IMR-90 (cell line): ENCODE results near the gene TM4SF5. TPM values are rescaled to one million over a fixed set of nuclear protein-coding genes. Genes with fewer than 3 reads are reported as not detected.

Experiments
- ATAC-seq: fragments of 200-7000 bp; cut with Tn5 transposase; 2 replicates; pipeline ENCODE4 v1.9.1; 2020; ENCODE audit warnings: low read depth, mild to moderate bottlenecking, moderate library complexity
- BruUV-seq: library from RNA; stranded (reverse); fragments of 400-500 nt; replicated peaks from 2 replicates; lab custom pipeline; 2021; lab: Mats Ljungman, UMichigan
- CTCF ChIA-PET: fragments of 300-600 bp; formaldehyde crosslinking; extraction: SDS; loops from one replicate; lab custom pipeline; 2021; ENCODE audit warnings: antibody characterized with exemption; lab: Yijun Ruan, JAX
- POLR2A ChIA-PET: fragments of 300-600 bp; sonication (Branson Sonifier 250); formaldehyde crosslinking; loops from one replicate; lab custom pipeline; 2022; ENCODE audit warnings: antibody characterized with exemption; ENCODE audit not compliant: unreplicated experiment; lab: Charles Lee
- DNase-seq: peaks from one replicate; pipeline ENCODE4 v3.0.0; 2013
- H2AFZ ChIP-seq: replicated peaks from 2 replicates; pipeline ENCODE3; 2013; ENCODE audit warnings: low read length, mild to moderate bottlenecking; ENCODE audit not compliant: poor library complexity
- H2AK5ac ChIP-seq: 2 replicates; pipeline ENCODE4 v1.6.1; 2013; ENCODE audit warnings: low read depth, low read length, inconsistent platforms
- H2AK9ac ChIP-seq: replicated peaks from 2 replicates; pipeline ENCODE3; 2013; ENCODE audit warnings: mild to moderate bottlenecking, low read depth, low read length, moderate library complexity; ENCODE audit not compliant: poor library complexity
- H2BK120ac ChIP-seq: 2 replicates; pipeline ENCODE4 v1.6.1; 2013; ENCODE audit warnings: low read depth, low read length, inconsistent platforms
- H2BK15ac ChIP-seq: 3 replicates; pipeline ENCODE4 v1.6.1; 2013; ENCODE audit warnings: low read depth, low read length, inconsistent platforms
- H2BK20ac ChIP-seq: 2 replicates; pipeline ENCODE4 v1.6.1; 2013; ENCODE audit warnings: low read depth, mild to moderate bottlenecking, inconsistent platforms, low read length, moderate library complexity
- H2BK5ac ChIP-seq: 2 replicates; pipeline ENCODE4 v1.6.1; 2013; ENCODE audit warnings: mild to moderate bottlenecking, low read depth, low read length, inconsistent platforms; ENCODE audit not compliant: poor library complexity, severe bottlenecking
- H3K14ac ChIP-seq: replicated peaks from 2 replicates; pipeline ENCODE4 v1.6.1; 2013; ENCODE audit warnings: low read depth, low read length, inconsistent platforms
- H3K18ac ChIP-seq: 2 replicates; pipeline ENCODE4 v1.6.1; 2013; ENCODE audit warnings: low read depth, low read length, control low read depth
- H3K23ac ChIP-seq: 2 replicates; pipeline ENCODE4 v1.6.1; 2013; ENCODE audit warnings: low read depth, low read length, inconsistent platforms
- H3K27ac ChIP-seq: 2 replicates; pipeline ENCODE4 v1.5.1; 2013; ENCODE audit warnings: mild to moderate bottlenecking, control low read depth, low read length; ENCODE audit not compliant: insufficient read depth
- H3K27me3 ChIP-seq: 2 replicates; pipeline ENCODE4 v1.6.1; 2013; ENCODE audit warnings: low read length; ENCODE audit not compliant: control insufficient read depth, insufficient read depth
- H3K36me3 ChIP-seq: 2 replicates; pipeline ENCODE4 v1.6.1; 2013; ENCODE audit warnings: low read length, mixed read lengths; ENCODE audit not compliant: control insufficient read depth, insufficient read depth
- H3K4ac ChIP-seq: 2 replicates; pipeline ENCODE4 v1.6.1; 2013; ENCODE audit warnings: low read depth, low read length, inconsistent platforms
- H3K4me1 ChIP-seq: 2 replicates; pipeline ENCODE4 v1.6.1; 2013; ENCODE audit warnings: low read length, mixed read lengths; ENCODE audit not compliant: control insufficient read depth, insufficient read depth
- H3K4me2 ChIP-seq: 2 replicates; pipeline ENCODE4 v1.6.1; 2013; ENCODE audit warnings: low read depth, mild to moderate bottlenecking, control low read depth, low read length, moderate library complexity
- H3K4me3 ChIP-seq: 2 replicates; pipeline ENCODE4 v1.5.1; 2013; ENCODE audit warnings: low read depth, mild to moderate bottlenecking, control low read depth, low read length, moderate library complexity; ENCODE audit not compliant: insufficient read depth
- H3K56ac ChIP-seq: 2 replicates; pipeline ENCODE4 v1.6.1; 2013; ENCODE audit warnings: low read length, inconsistent platforms; ENCODE audit not compliant: insufficient read depth; ENCODE audit errors: extremely low read depth
- H3K79me1 ChIP-seq, 2 experiments: 2 replicates each; pipeline ENCODE4 v1.6.1; 2013; ENCODE audit warnings: low read length in 2 of 2, inconsistent platforms in 1 of 2, low read depth in 1 of 2
- H3K9ac ChIP-seq: 2 replicates; pipeline ENCODE4 v1.6.1; 2013; ENCODE audit warnings: low read depth, low read length, control low read depth
- H3K9me1 ChIP-seq: 2 replicates; pipeline ENCODE4 v1.6.1; 2013; ENCODE audit warnings: low read length, inconsistent platforms; ENCODE audit not compliant: insufficient read depth
- H3K9me3 ChIP-seq: 2 replicates; pipeline ENCODE4 v1.6.1; 2013; ENCODE audit warnings: low read length; ENCODE audit not compliant: control insufficient read depth, insufficient read depth
- H4K20me1 ChIP-seq: 2 replicates; pipeline ENCODE4 v1.6.1; 2013; ENCODE audit warnings: low read length, inconsistent platforms; ENCODE audit not compliant: insufficient read depth
- H4K5ac ChIP-seq: 2 replicates; pipeline ENCODE4 v1.6.1; 2013; ENCODE audit warnings: mild to moderate bottlenecking, low read depth, low read length, control low read depth
- H4K8ac ChIP-seq, 2 experiments: 2 replicates each; pipeline ENCODE4 v1.6.1; 2013; ENCODE audit warnings: low read depth in 2 of 2, low read length in 2 of 2, control low read depth in 1 of 2, inconsistent platforms in 1 of 2
- H4K91ac ChIP-seq: 2 replicates; pipeline ENCODE4 v1.6.1; 2013; ENCODE audit warnings: low read depth, low read length, inconsistent platforms; ENCODE audit not compliant: insufficient read depth
- BHLHE40 ChIP-seq: fragments of 150-350 bp; IDR thresholded peaks from 2 replicates; pipeline ENCODE4 v1.6.1; 2016; ENCODE audit warnings: mild to moderate bottlenecking, low read depth, low read length
- CEBPB ChIP-seq: IDR thresholded peaks from 2 replicates; pipeline ENCODE4 v1.6.1; 2012; ENCODE audit warnings: low read depth, low read length, improper control_type of control experiment
- CHD1 ChIP-seq: IDR thresholded peaks from 2 replicates; pipeline ENCODE4 v1.6.1; 2012; ENCODE audit warnings: low read depth, low read length, improper control_type of control experiment
- FOS ChIP-seq: fragments of 150-350 bp; IDR thresholded peaks from 2 replicates; pipeline ENCODE4 v1.6.1; 2016; ENCODE audit warnings: low read depth, low read length
- MAFK ChIP-seq: IDR thresholded peaks from 2 replicates; pipeline ENCODE4 v1.6.1; 2012; ENCODE audit warnings: low read depth, low read length, improper control_type of control experiment
- MAZ ChIP-seq: IDR thresholded peaks from 2 replicates; pipeline ENCODE4 v1.6.1; 2012; ENCODE audit warnings: low read depth, mild to moderate bottlenecking, low read length, improper control_type of control experiment, moderate library complexity, borderline replicate concordance
- MXI1 ChIP-seq: IDR thresholded peaks from 2 replicates; pipeline ENCODE4 v1.6.1; 2012; ENCODE audit warnings: low read depth, mild to moderate bottlenecking, low read length, moderate library complexity, borderline replicate concordance
- NFE2L2 ChIP-seq: fragments of 150-350 bp; IDR thresholded peaks from 2 replicates; pipeline ENCODE4 v1.6.1; 2016; ENCODE audit warnings: low read depth, mild to moderate bottlenecking, low read length
- POLR2A ChIP-seq: IDR thresholded peaks from 2 replicates; pipeline ENCODE4 v1.6.1; 2012; ENCODE audit warnings: mild to moderate bottlenecking, low read depth, low read length
- RAD21 ChIP-seq: IDR thresholded peaks from 2 replicates; pipeline ENCODE4 v1.6.1; 2012; ENCODE audit warnings: low read length, improper control_type of control experiment
- RCOR1 ChIP-seq: IDR thresholded peaks from 2 replicates; pipeline ENCODE4 v1.6.1; 2012; ENCODE audit warnings: mild to moderate bottlenecking, low read length, improper control_type of control experiment; ENCODE audit not compliant: insufficient replicate concordance
- RFX5 ChIP-seq: IDR thresholded peaks from 2 replicates; pipeline ENCODE4 v1.8.0; 2012; ENCODE audit warnings: low read depth, mild to moderate bottlenecking, low read length, moderate library complexity
- SMC3 ChIP-seq: fragments of 150-350 bp; IDR thresholded peaks from 2 replicates; pipeline ENCODE4 v1.6.1; 2016; ENCODE audit warnings: low read depth, mild to moderate bottlenecking, antibody characterized with exemption, low read length, moderate library complexity
- WGBS, 2 experiments: methylation state at CpG; one replicate each; pipeline versions ENCODE4 v1.1.5 to v1.1.7; 2013; ENCODE audit warnings: missing lambda C conversion rate in 2 of 2; ENCODE audit not compliant: insufficient read length in 1 of 2; ENCODE audit errors: extremely low coverage in 2 of 2; 5-methylcytosine and 5-hydroxymethylcytosine counted together
- dilution Hi-C: fragments of 300-500 bp; cut with HindIII; formaldehyde crosslinking; loops from one replicate; pipeline ENCODE4 v1.14.3; 2018; ENCODE audit warnings: low sequenced_read_pairs; ENCODE audit not compliant: unreplicated experiment
- in situ Hi-C: fragments of 300-500 bp; cut with MboI; formaldehyde crosslinking; loops from 3 replicates; pipeline ENCODE4 v1.14.3; 2019; ENCODE audit warnings: low sequenced_read_pairs, inconsistent platforms, mixed read lengths
- intact Hi-C: fragments of 100-400 bp; cut with micrococcal nuclease; formaldehyde crosslinking; loops from 2 replicates; pipeline ENCODE4 v1.10.0; 2022
- polyA plus RNA-seq, 3 experiments: library from polyadenylated mRNA; depleted of rRNA; stranded (reverse); fragments of >200 nt; gene quantifications; 2 replicates each; pipeline ENCODE4 v1.2.3, GENCODE V29; 2012; ENCODE audit warnings: low replicate concordance in 1 of 3
- total RNA-seq: library from RNA; depleted of rRNA; stranded (reverse); fragments of >200 nt; gene quantifications from 2 replicates; pipeline ENCODE4 v1.2.3, GENCODE V29; 2012
- TF ChIP-seq, protein P1 (sequence below): conservative IDR thresholded peaks from 2 replicates; pipeline ENCODE4 v1.5.1; 2012; ENCODE audit warnings: mild to moderate bottlenecking, low read depth, low read length, improper control_type of control experiment
- TF ChIP-seq, protein P2 (sequence below): fragments of 150-350 bp; IDR thresholded peaks from 2 replicates; pipeline ENCODE4 v1.6.1; 2017; ENCODE audit warnings: mild to moderate bottlenecking, antibody characterized with exemption, low read length, low read depth
- TF ChIP-seq, protein P3 (sequence below): fragments of 150-350 bp; IDR thresholded peaks from 2 replicates; pipeline ENCODE4 v1.6.1; 2016; ENCODE audit warnings: low read depth, mild to moderate bottlenecking, low read length, moderate library complexity, borderline replicate concordance

TM4SF5 gene
- total and polyA plus RNA-seq, 2 of the 4 experiments (the other 2 are of a cell fraction), result not detected

DNA sequence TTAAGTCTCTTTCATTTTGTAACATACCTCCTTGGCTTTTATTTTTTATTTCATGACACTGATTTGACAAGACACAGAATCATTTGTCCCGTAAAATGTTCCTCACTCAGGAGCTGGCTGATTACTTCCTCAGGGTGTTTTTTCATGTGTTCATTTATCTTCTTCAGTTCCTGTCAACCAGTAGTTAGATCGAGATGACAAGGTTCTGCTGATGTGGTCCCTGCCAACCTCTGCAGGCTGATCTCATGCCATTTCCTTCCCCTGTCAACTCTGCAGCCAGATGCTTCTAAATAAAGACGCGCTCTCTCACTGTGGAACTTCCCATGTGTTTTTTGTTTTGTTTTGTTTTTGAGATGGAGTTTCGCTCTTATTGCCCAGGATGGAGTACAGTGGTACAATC, 23.8 kb upstream of the TM4SF5 start:
- ATAC-seq (no peak), DNase-seq (no peak)
- ChIA-PET POLR2A (no interaction called here), CTCF (no interaction called here)
- Histone ChIP-seq H3K27me3 (peaks cover 54% of the 10 kb centered on the region), H3K56ac (no peak overlapping the region), H3K27ac (no peak overlapping the region), H3K36me3 (no peaks in the 10 kb centered on the region), H4K91ac (no peak overlapping the region), H2BK120ac (no peak overlapping the region), H2AK9ac (no peak overlapping the region), H2BK15ac (no peak overlapping the region), H2BK20ac (no peak overlapping the region), H4K20me1 (no peaks in the 10 kb centered on the region), H2AFZ (no peak overlapping the region), H2BK5ac (no peak overlapping the region), H3K18ac (no peak overlapping the region), H2AK5ac (no peak overlapping the region), H3K79me1 (no peaks in the 10 kb centered on the region), H3K9me3 (no peaks in the 10 kb centered on the region), H4K8ac (no peak overlapping the region), H3K4me2 (no peak overlapping the region), H3K9me1 (no peaks in the 10 kb centered on the region), H3K4me3 (no peak overlapping the region), H4K5ac (no peak overlapping the region), H3K4me1 (peaks cover 2% of the 10 kb centered on the region; the same call in 1 of the 2 replicates), H3K14ac (no peak overlapping the region), H3K9ac (no peak overlapping the region), H3K4ac (no peak overlapping the region), H3K23ac (no peak overlapping the region)
- WGBS, 2 experiments, result 67% methylated on average over 1 of the region's 5 CpGs; no CpG with 5 or more reads in 1 of the 2 experiments
- TF ChIP-seq, protein P1, sequence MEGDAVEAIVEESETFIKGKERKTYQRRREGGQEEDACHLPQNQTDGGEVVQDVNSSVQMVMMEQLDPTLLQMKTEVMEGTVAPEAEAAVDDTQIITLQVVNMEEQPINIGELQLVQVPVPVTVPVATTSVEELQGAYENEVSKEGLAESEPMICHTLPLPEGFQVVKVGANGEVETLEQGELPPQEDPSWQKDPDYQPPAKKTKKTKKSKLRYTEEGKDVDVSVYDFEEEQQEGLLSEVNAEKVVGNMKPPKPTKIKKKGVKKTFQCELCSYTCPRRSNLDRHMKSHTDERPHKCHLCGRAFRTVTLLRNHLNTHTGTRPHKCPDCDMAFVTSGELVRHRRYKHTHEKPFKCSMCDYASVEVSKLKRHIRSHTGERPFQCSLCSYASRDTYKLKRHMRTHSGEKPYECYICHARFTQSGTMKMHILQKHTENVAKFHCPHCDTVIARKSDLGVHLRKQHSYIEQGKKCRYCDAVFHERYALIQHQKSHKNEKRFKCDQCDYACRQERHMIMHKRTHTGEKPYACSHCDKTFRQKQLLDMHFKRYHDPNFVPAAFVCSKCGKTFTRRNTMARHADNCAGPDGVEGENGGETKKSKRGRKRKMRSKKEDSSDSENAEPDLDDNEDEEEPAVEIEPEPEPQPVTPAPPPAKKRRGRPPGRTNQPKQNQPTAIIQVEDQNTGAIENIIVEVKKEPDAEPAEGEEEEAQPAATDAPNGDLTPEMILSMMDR, result no peak
- TF ChIP-seq SMC3 (no peak), MAZ (no peak), NFE2L2 (no peak), FOS (no peak), RCOR1 (no peak), CHD1 (no peak), POLR2A (no peak), MXI1 (no peak), CEBPB (no peak), MAFK (no peak), BHLHE40 (no peak), RAD21 (no peak), RFX5 (no peak)
- TF ChIP-seq, protein P2, sequence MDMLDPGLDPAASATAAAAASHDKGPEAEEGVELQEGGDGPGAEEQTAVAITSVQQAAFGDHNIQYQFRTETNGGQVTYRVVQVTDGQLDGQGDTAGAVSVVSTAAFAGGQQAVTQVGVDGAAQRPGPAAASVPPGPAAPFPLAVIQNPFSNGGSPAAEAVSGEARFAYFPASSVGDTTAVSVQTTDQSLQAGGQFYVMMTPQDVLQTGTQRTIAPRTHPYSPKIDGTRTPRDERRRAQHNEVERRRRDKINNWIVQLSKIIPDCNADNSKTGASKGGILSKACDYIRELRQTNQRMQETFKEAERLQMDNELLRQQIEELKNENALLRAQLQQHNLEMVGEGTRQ, result no peak
- TF ChIP-seq, protein P3, sequence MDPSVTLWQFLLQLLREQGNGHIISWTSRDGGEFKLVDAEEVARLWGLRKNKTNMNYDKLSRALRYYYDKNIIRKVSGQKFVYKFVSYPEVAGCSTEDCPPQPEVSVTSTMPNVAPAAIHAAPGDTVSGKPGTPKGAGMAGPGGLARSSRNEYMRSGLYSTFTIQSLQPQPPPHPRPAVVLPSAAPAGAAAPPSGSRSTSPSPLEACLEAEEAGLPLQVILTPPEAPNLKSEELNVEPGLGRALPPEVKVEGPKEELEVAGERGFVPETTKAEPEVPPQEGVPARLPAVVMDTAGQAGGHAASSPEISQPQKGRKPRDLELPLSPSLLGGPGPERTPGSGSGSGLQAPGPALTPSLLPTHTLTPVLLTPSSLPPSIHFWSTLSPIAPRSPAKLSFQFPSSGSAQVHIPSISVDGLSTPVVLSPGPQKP, result no peak
- intact Hi-C loops (no loop called here), dilution Hi-C loops (no loop called here), in situ Hi-C loops (no loop called here)
- BruUV-seq, result no TSS peak
